ENCODE results near the gene RETREG3. TPM values are rescaled to one million over a fixed set of nuclear protein-coding genes. Genes with fewer than 3 reads are reported as not detected.

The RETREG3 gene, protein sequence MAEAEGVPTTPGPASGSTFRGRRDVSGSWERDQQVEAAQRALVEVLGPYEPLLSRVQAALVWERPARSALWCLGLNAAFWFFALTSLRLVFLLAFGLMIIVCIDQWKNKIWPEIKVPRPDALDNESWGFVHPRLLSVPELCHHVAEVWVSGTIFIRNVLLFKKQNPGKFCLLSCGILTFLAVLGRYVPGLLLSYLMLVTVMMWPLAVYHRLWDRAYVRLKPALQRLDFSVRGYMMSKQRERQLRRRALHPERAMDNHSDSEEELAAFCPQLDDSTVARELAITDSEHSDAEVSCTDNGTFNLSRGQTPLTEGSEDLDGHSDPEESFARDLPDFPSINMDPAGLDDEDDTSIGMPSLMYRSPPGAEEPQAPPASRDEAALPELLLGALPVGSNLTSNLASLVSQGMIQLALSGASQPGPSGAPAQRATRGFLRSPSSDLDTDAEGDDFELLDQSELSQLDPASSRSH
- total RNA-seq, result 44.2 and 48.7 TPM in 2 replicates
- long read RNA-seq, transcript RETREG3-201 (9 exons, 3,759 nt), result major isoform, 36 of 55 reads
- long read RNA-seq, partial matches to known transcripts, result 5 of 55 reads
- long read RNA-seq, other reads (novel, unspliced or antisense), result 13 of 55 reads

DNA sequence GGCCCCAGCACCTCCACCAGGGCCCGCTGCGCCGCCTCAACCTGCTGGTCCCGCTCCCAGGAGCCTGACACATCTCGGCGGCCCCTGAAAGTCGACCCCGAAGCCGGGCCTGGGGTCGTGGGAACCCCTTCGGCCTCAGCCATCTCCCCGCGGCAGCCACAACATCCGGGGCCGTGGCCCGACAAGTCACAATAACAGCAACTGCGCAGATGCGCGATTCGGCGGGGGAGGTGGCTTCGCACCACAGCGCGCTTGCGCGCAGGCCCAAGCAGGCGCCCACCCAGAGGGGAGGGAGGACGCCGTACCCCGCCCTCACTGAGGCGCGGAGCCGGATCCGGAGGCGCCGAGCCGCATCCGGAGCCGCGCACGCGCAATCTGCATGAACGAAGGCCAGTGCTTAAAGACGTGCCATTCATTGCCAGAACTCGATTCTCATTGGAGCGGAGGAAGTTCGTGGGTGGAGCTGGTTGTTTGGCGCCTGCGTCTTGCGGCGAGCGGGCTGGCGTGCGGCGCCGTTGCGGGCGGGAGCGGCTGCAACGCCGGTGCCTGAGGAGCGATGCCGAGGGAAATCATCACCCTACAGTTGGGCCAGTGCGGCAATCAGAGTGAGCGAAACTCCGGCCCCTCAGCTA lies at the start of gene RETREG3, which contains the start of gene TUBG1:
TSS of gene RETREG3 (minus strand) at position 193 of the 632 bp plus-strand sequence. CDS start at position 143, 50 bp downstream.
TSS of gene TUBG1 (plus strand) at position 502 of the 632 bp plus-strand sequence. CDS start at position 557, 55 bp downstream.
- TF ChIP-seq, protein P1, sequence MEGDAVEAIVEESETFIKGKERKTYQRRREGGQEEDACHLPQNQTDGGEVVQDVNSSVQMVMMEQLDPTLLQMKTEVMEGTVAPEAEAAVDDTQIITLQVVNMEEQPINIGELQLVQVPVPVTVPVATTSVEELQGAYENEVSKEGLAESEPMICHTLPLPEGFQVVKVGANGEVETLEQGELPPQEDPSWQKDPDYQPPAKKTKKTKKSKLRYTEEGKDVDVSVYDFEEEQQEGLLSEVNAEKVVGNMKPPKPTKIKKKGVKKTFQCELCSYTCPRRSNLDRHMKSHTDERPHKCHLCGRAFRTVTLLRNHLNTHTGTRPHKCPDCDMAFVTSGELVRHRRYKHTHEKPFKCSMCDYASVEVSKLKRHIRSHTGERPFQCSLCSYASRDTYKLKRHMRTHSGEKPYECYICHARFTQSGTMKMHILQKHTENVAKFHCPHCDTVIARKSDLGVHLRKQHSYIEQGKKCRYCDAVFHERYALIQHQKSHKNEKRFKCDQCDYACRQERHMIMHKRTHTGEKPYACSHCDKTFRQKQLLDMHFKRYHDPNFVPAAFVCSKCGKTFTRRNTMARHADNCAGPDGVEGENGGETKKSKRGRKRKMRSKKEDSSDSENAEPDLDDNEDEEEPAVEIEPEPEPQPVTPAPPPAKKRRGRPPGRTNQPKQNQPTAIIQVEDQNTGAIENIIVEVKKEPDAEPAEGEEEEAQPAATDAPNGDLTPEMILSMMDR (conservative IDR thresholded peaks at IDR 0.05), result peak; percentile 54
- Mint-ChIP-seq H3K36me3 (ENCODE audit: low read depth) (peaks cover 11% of the 10 kb centered on the region), H3K4me1 (peaks cover 36% of the 10 kb centered on the region), H3K9me3 (no peaks in the 10 kb centered on the region), H3K27ac (ENCODE audit: unreplicated experiment) (peak within 1 kb of the TSS; percentile 97), H3K4me3 (peak within 1 kb of the TSS; percentile 99), H3K27me3 (ENCODE audit: low read depth) (no peaks in the 10 kb centered on the region)
- DNase-seq (ENCODE audit: low read depth, low spot score), result peak; percentile 99

DNA sequence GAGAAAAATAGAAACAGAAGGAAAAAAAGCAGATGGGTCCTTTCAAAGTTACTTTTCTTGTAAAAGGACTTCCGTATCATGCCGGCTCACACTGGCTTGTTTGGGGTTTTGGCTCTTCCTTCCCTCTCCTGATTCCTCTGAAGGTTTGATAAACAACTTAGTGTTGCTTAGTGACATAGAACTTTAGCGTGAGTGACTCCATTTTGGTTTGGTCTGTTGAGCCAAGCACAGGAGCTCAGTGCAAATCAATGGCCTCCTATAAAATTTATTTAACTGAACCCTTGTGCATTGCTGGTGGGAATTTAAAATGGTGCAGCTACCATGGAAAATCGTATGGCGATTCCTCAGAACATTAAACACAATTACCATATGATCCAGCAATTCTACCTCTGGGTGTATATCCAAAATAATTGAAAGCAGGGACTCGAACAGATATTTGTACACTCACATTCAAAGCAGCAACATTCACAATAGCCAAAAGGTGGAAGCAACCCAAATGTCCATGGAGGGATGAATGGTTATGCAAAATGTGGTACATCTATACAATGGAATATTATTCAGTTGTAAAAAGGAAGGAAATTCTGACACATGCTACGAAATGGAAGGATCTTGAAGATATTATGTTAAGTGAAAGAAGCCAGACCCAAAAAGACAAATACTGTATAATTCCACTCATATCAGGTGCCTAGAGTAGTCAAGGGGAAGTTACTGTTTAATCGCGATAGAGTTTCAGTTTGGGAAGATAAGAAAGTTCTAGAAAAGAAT lies 48.8 kb upstream of the RETREG3 start:
- Mint-ChIP-seq H3K27me3 (ENCODE audit: low read depth) (no peaks in the 10 kb centered on the region), H3K9me3 (peaks cover 5% of the 10 kb centered on the region), H3K27ac (ENCODE audit: unreplicated experiment) (no peak overlapping the region), H3K36me3 (ENCODE audit: low read depth) (no peaks in the 10 kb centered on the region), H3K4me1 (peaks cover 28% of the 10 kb centered on the region), H3K4me3 (peak overlapping the region; percentile 91)
- DNase-seq (ENCODE audit: low read depth, low spot score), result no peak
- TF ChIP-seq, protein P1 (conservative IDR thresholded peaks at IDR 0.05), result no peak

DNA sequence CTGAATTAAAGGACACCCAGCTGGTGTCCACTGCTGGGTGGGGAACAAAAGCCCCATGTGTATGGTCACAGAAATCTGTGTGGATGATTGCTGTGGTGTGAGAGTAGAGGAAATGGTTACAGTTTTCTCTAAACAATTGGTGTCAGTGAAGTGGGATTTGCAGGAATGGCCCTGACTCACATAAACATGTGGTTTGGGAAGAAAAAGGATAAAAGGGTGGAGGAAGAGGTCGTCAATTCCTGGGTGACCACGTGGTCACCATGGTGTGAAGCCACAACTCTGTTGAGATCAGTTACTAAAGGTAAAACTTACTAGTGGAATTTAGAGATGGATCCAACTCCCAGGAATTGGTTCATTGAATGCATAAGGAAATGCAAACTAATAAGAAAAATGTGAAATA lies 46.4 kb upstream of the RETREG3 start:
- TF ChIP-seq, protein P1 (conservative IDR thresholded peaks at IDR 0.05), result no peak
- Mint-ChIP-seq H3K4me1 (peaks cover 26% of the 10 kb centered on the region), H3K27me3 (ENCODE audit: low read depth) (no peaks in the 10 kb centered on the region), H3K9me3 (peaks cover 5% of the 10 kb centered on the region), H3K27ac (ENCODE audit: unreplicated experiment) (no peak overlapping the region), H3K4me3 (peak overlapping the region; percentile 27), H3K36me3 (ENCODE audit: low read depth) (no peaks in the 10 kb centered on the region)
- DNase-seq (ENCODE audit: low read depth, low spot score), result no peak

DNA sequence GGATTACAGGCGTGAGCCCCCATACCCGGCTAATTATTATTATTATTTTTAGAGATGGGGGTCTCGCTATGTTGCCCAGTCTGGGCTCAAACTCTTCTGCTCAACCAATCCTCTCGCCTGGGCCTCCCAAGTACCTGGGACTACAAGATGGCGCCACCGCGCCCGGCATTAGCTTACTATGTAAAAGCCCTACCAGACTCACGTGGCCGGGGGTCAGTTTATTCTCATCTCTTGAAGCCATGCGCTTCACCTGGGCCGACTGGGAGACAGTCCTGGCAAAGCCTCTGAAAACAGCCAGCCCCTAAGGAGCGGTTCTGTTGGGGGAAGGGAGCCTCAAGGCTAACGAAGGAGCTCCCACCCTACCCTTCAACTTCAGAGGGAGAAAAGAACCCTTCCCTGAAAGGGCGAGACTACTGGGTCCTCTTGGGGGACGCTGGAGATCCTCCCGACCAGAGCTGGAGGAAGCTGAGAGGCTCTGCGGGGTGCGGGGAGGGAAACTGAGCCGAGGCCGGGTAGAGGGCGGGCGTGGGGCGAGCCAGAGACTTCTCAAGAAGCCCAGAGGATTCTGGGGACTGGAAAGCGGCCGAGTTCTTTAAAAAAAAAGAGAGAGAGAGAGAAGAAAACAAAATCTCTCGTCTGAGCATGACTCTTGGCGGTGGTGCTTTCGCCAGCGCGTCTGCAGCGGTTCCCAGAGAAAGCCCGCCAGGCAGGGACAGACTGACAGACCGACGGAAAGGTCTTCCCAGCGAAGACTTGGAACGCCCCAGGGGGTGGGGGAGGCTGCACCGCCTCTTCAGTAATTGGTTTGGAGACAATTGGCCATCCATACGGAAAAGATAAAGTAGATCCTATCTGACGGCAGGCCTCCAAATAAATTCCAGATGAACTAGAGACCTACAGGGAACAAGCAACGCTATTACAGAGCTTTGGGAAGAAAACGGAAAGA lies 44.3 kb upstream of the RETREG3 start:
- peaks cover 10% of the 10 kb centered on the region for H3K4me1 Mint-ChIP-seq

More for the DNA sequence above, 44.3 kb upstream of the RETREG3 start:
- TF ChIP-seq, protein P1 (conservative IDR thresholded peaks at IDR 0.05), result no peak
- Mint-ChIP-seq H3K9me3 (peaks cover 5% of the 10 kb centered on the region), H3K27me3 (ENCODE audit: low read depth) (peaks cover 2% of the 10 kb centered on the region), H3K4me3 (peak overlapping the region; percentile 55), H3K36me3 (ENCODE audit: low read depth) (no peaks in the 10 kb centered on the region), H3K27ac (ENCODE audit: unreplicated experiment) (peak overlapping the region; percentile 43)
- no peak for DNase-seq (ENCODE audit: low read depth, low spot score)
